Stimulated activated CD8-positive, alpha-beta memory T cell treated with anti-CD3 and anti-CD28 coated beads, Interleukin-15, amount 100 ng/mL, for 1 hour (primary cell): ENCODE measurements around the gene BPTF.
"Not testable (repeated sequence)": the region's sequence is repeated elsewhere in the genome, so short reads cannot be mapped to it uniquely, and the experiment has no call there.

Experiments used
- DNase-seq: peaks from one replicate; pipeline ENCODE4 v3.0.0-alpha.2; 2020; ENCODE audit warnings: low read depth

Gene BPTF

GRCh38 chr17:67833946-67834631 lies 8.8 kb downstream of the BPTF start:
- no peak for DNase-seq

DNA sequence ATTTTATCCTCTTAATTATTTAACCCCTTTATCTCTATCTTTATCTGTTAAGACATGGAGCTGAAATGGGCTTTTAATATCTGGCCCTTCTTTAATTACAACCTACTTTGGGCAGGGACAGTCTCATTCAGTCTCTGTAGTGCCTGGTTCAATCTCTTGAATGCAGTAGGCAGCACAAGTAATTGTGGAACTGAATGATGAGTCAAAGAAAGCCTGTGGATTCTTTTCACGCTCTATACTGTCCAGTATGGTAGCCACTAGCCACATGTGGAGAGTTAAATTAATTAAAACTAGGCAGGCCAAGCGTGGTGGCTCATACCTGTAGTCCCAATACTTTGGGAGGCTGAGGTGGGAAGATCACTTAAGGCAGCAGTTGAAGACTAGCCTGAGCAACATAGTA lies 9.3 kb downstream of the BPTF start:
- no peak for DNase-seq

GRCh38 chr17:67836205-67836987 lies 11.1 kb downstream of the BPTF start:
- DNase-seq = no peak

- DNase-seq = no peak
Measured at GRCh38 chr17:67837965-67838364, 12.7 kb downstream of the BPTF start.

DNA sequence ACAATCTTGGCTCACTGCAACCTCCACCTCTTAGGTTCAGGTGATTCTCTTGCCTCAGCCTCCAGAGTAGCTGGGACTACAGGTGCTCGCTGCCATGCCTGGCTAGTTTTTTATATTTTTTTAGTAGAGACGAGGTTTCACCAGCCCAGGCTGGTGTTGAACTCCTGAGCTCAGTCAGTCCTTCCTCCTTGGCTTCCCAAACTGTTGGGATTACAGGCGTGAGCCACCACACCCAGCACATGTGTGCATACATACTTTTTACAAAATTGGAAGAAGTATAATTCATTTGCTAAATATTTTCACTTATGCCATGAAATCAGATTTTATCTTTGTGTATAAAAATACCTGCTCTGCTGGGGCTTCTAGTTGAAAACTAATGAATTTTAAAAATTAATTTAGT lies 13.2 kb downstream of the BPTF start:
- DNase-seq = no peak

DNA sequence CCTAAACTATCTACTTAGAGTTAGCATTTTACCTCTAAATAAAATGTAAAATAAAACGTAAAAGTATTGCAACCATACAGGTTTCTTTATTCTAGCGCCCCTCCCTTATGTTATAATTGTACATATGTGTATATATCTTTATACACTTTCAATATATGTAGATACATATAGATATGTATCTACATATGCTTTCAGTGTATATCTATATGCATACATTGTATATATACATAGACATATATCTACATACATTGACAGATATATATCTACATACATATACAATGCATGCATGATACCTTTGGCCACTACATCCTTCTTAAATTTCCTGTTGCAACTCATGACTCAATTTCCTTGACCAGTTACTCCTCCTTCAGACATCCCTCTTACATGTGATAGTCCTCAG lies 16.7 kb downstream of the BPTF start:
- no peak for DNase-seq

GRCh38 chr17:67842648-67843047 lies 17.3 kb downstream of the BPTF start:
- DNase-seq = no peak

DNA sequence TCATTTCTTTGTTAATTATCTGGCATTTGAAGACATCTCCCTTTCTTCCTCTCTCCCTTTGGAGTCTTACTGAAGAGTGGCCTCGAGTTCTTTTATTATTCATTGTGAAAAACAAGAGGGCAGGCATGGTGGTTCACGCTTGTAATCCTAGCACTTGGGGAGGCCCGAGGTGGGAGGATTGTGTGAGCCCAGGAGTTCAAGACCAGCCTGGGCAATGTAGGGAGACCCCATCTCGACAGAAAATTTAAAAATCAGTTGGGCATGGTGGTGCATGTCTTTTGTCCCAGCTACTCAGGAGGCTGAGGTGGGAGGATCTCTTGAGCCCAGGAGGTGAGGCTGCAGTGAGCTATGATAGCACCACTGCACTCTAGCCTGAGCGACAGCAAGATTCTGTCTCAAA lies 20.1 kb downstream of the BPTF start:
- no peak for DNase-seq

GRCh38 chr17:67848189-67848588 lies 22.9 kb downstream of the BPTF start:
- DNase-seq = not testable (repeated sequence)

GRCh38 chr17:67848846-67849245 lies 23.5 kb downstream of the BPTF start:
- DNase-seq = not testable (repeated sequence)

DNA sequence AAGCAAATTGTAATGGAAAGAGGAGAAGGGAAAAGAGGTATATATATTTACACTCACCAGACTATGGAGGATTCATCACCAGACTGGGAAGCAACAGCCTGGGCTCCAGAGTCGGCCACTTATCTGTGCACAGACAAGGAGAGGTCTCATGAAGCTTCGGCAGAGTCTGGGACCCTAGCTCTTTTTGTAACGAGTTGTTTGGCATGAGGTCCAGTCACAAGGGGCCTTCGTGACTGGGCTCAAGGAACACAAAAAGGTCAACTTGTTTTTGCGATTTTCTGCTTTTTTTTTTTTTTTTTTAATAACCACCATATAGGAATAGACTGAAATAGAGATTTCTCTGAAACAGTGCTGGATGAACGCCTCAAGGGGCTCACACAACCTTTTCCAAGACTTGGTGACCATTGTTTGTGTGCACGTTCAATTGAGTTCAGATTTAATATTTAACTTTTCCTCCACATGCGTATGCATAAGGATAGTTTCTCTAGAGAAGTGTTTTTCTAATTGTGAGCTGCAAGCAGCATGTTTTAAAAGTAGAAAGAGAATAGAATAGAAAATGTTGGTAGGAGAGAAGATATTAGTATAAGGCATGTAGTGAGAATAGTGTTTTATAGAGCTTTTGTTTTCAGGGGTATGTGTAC lies 25.8 kb downstream of the BPTF start:
- no peak for DNase-seq

GRCh38 chr17:67853703-67854102 lies 28.4 kb downstream of the BPTF start:
- no peak for DNase-seq

GRCh38 chr17:67854378-67854777 lies 29.1 kb downstream of the BPTF start:
- no peak for DNase-seq

DNA sequence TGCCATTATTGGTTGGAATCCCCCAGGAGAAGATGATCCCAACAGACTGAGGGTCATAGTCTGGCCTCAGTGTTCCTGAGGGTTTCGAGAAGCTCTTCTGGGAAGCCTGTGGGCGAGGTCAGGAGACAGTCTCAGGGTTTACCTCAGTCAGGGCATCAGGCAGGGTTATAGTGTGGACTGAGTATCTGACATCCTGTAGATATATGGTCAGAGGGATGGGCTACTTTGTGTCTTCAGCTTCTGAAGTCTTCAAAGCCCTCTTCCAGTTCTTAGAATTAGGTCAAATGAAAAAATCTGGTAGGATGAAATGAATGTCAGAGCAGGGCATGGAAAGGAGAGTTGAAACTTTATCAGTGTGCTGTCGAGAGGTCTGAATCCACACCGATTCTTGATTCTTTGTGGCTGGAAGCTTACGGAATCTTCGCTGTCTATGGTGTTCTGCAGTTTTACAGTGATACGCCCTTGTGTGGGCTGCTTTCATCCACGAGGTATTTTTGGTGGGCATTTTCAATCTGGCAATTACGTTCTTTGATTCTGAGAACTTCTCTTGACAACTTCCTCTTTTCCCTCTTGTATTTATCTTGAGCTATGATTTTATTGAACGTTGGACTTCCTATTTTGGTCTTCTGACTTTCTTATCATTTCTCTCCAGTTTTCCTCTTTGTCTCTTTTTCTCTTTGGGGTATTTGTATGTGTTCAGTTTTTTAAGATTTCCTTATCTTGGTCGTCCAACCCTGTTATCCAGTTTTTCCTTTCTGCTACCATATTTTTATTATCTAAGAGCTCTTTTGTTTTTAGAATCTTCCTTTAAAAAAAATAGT lies 30.4 kb downstream of the BPTF start:
- DNase-seq = no peak

GRCh38 chr17:67856402-67856801 lies 31.1 kb downstream of the BPTF start:
- DNase-seq = not testable (repeated sequence)

DNA sequence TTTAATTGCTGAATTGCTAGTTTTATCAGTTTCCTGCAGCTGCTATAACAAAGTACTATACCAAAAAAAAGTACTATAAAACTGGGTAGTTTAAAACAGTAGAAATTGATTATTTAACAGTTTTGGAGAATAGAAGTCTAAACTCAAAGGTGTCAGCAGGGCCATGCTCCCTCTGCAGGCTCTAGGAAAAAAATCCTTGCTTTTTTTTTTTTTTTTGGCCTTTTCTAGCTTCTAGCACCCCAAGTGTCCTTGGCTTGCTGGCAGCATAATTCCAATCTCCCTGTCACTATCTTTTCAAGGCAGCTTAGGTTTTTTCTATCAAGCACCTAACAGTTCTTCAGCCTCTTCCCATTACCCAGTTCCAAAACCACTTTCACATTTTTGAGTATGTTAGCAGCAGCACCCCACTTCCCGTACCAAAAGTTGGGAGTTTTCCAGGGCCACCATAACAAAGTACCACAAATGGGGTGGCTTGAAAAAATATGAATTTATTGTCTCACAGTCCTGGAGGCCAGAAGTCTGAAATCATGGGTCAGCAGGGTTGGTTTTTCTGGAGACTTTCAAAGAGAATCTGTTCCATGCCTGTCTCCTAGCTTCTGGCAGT lies 37.4 kb downstream of the BPTF start:
- DNase-seq = no peak

- DNase-seq = no peak
Measured at GRCh38 chr17:67863624-67864247, 38.4 kb downstream of the BPTF start.

GRCh38 chr17:67865438-67865837 lies 40.1 kb downstream of the BPTF start:
- no peak for DNase-seq

- DNase-seq = no peak
Measured at GRCh38 chr17:67867591-67867990, 42.3 kb downstream of the BPTF start.

DNA sequence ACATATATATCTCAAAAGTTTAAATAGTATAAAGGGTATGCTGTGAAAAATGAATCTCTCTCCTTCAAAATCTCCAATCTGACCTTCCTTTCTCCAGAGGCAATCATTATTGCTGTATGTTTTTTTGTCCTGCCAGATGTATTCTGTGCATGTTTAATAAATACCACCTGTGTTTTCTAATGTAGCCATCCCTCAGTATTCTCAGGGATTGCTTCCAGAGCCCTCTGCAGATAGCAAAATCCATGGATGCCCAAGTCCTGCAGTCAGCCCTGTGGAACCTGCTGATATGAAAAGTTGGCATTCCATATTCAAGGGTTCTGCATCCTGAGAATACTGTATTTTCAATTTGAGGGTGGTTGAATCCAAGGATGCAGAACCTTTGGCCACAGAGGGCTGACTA lies 42.9 kb downstream of the BPTF start:
- no peak for DNase-seq

- no peak for DNase-seq
Measured at GRCh38 chr17:67879662-67880061, 54.4 kb downstream of the BPTF start.
